ENCODE results near the gene PCDHGA5.
"Not testable (repeated sequence)": the region's sequence is repeated elsewhere in the genome, so short reads cannot be mapped to it uniquely, and the experiment has no call there.

The PCDHGA5 gene

GRCh38 chr5:141354900-141355469, 9.0 kb upstream of the PCDHGA5 start, which contains the start of gene PCDHGA4:
Gene PCDHGA4 (plus strand): TSS chr5:141355021. CDS start chr5:141355108, 87 bp downstream.
- no peak for FAIRE-seq

- FAIRE-seq = no peak
Observed at GRCh38 chr5:141355641-141356040, 8.3 kb upstream of the PCDHGA5 start.

DNA sequence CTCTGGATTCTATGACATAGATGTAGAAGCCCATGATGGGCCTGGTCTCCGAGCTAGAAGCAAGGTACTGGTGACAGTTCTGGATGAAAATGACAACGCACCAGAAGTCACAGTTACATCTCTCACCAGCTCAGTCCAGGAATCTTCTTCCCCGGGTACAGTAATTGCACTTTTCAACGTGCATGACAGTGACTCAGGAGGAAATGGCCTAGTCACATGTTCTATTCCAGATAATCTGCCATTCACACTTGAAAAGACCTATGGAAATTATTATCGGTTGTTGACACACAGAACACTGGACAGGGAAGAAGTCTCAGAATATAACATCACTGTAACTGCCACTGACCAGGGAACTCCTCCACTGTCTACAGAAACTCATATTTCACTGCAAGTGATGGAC, 7.8 kb upstream of the PCDHGA5 start:
- FAIRE-seq = no peak

- no peak for FAIRE-seq
Observed at GRCh38 chr5:141356950-141357349, 7.0 kb upstream of the PCDHGA5 start.

GRCh38 chr5:141359790-141360426, 4.1 kb upstream of the PCDHGA5 start, which contains the start of gene PCDHGB2:
Gene PCDHGB2 (plus strand): TSS chr5:141359994. CDS start chr5:141360136, 142 bp downstream.
- peak; percentile 11 for FAIRE-seq

- no peak for FAIRE-seq
Observed at GRCh38 chr5:141360685-141361084, 3.3 kb upstream of the PCDHGA5 start.

DNA sequence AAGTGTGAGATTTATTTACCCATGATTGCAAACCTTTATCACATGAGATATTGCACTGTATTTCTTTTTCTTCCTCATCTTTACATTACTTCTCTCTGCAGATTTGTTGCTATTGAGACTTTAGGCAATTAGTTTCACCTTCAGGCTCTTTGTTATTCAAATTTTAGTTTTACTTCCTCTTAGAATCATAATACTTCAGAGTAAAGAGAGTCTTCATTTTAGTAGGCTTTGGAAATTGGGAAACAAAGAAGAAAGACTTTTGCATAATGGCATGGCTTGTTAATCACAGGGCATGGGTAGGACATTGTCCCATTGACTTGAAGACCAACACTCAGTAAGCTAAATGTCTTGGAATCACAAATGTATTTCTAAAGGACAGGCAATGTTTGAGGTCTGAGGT, 1.2 kb upstream of the PCDHGA5 start:
- no peak for FAIRE-seq

- no peak for FAIRE-seq
Observed at GRCh38 chr5:141366016-141366896, 2.3 kb downstream of the PCDHGA5 start.

DNA sequence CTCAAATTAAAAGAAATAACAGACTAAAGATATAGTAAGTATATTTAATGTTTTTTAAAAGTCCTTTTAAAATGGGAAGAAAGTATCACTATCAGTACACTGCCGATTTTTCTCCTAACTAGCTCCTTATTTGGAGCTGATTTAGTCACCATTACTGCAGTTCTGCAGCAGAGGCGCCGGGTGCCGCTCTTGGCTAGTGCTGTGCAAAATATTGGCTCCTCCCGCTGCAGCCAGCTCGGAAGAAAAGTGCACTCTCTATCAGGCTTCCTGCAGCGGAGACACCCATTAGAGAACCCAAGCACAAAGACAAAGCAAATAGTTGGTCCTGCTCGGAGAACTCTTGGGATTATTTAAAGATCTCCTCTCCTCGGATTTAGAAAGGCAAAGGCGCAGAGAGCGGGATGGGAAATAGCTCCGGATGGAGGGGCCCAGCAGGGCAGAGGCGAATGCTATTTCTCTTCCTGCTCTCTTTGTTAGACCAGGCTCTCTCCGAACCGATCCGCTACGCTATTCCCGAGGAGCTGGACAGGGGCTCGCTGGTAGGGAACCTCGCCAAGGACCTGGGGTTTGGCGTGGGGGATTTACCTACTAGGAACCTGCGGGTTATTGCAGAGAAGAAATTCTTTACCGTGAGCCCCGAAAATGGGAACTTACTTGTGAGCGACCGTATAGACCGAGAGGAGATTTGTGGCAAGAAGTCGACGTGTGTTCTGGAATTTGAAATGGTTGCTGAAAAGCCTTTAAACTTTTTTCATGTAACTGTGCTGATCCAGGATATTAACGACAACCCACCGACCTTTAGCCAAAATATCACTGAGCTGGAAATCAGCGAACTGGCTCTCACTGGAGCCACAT, 6.3 kb downstream of the PCDHGA5 start, which contains the start of gene PCDHGB3:
Gene PCDHGB3 (plus strand): TSS at position 249 of the 855 bp plus-strand sequence. CDS start 153 bp downstream, at position 402.
- no peak for FAIRE-seq

DNA sequence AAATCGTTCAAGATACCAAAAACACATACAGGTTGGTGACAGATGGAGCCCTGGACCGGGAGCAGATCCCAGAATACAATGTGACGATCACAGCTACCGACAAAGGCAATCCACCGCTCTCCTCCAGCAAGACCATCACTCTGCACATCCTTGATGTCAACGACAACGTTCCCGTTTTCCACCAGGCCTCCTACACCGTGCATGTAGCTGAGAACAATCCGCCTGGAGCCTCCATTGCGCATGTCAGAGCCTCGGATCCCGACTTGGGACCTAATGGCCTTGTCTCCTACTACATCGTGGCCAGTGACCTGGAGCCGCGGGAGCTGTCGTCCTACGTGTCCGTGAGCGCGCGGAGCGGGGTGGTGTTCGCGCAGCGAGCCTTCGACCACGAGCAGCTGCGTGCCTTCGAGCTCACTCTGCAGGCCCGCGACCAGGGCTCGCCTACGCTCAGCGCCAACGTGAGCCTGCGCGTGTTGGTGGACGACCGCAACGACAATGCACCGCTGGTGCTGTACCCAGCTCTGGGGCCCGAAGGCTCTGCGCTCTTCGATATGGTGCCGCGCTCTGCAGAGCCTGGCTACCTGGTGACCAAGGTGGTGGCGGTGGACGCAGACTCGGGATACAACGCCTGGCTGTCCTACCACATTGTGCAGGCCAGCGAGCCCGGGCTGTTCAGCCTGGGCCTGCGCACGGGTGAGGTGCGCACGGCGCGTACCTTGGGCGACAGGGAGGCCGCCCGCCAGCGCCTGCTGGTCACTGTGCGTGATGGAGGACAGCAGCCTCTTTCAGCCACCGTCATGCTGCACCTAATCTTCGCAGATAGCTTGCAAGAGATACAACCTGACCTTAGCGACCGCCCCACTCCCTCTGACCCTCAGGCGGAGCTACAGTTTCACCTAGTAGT, 7.9 kb downstream of the PCDHGA5 start:
- no peak for FAIRE-seq

DNA sequence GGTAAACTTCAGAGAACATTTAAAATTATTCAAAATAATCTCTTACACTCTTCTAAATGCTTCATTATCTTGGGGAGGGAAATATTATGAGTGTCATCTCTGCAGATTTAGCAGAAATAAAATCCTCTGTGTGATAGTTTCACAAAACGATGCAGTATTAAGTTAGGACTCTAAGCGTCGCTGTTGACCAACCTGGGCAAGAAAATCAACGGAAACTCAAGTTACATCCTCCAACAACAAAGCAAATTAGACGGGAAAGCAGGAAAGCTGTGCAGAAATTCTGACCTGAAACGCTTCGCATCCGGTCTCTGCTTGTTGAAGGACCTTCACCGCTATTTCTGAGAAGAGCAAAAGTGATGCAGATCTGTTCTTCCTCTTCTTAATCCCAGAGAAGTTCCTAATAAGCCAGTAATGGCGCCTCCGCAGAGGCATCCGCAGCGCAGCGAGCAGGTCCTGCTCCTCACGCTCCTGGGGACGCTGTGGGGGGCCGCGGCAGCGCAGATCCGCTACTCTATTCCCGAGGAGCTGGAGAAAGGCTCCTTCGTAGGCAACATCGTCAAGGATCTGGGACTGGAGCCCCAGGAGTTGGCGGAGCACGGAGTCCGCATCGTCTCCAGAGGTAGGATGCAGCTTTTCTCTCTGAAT, 9.8 kb downstream of the PCDHGA5 start, which contains the start of gene PCDHGA6:
Gene PCDHGA6 (plus strand): TSS at position 219 of the 645 bp plus-strand sequence. CDS start 193 bp downstream, at position 412.
- no peak for FAIRE-seq

- no peak for FAIRE-seq
Observed at GRCh38 chr5:141374627-141375026, 10.7 kb downstream of the PCDHGA5 start.

GRCh38 chr5:141375444-141376155, 11.6 kb downstream of the PCDHGA5 start:
- FAIRE-seq = not testable (repeated sequence)

DNA sequence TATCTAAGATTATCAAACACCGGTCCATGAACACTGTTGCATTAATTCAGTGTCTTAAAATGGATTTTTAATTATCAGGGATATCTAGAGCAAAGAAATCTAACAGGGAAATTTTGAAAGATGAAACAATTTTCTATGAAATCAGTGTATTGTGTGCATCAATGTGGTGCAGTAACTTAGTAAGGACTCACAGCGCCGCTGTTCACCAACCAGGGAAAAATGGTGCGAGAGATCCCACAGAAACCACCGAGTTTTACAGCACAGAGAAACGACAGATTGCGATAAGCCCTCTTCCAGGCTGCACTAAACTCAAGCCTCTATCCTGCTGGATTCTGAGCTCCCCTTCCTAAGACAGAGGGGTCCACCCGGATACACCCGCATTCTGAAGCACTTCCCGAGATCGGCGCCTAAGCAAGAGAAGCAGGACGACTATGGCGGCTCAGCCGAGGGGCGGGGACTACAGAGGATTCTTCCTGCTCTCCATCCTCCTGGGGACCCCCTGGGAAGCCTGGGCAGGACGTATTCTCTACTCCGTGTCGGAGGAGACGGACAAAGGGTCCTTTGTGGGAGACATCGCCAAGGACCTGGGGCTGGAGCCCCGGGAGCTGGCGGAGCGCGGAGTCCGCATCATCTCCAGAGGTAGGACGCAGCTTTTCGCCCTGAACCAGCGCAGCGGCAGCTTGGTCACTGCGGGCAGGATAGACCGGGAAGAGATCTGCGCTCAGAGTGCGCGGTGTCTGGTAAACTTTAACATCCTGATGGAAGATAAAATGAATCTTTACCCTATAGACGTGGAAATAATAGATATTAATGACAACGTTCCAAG, 18.7 kb downstream of the PCDHGA5 start, which contains the start of gene PCDHGA7:
Gene PCDHGA7 (plus strand): TSS at position 274 of the 826 bp plus-strand sequence. CDS start 158 bp downstream, at position 432.
- no peak for FAIRE-seq

DNA sequence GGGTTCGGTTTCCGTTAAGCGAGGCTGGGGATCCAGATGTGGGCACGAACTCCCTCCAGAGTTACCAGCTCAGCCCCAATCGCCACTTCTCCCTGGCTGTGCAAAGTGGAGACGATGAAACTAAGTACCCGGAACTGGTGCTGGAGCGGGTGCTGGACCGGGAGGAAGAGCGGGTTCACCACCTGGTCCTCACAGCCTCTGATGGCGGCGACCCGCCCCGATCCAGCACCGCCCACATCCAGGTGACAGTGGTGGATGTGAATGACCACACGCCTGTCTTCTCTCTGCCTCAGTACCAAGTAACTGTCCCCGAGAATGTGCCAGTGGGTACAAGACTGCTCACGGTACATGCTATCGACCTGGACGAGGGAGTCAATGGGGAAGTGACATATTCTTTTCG, 19.4 kb downstream of the PCDHGA5 start:
- no peak for FAIRE-seq

- FAIRE-seq = no peak
Observed at GRCh38 chr5:141384471-141385267, 20.7 kb downstream of the PCDHGA5 start.

DNA sequence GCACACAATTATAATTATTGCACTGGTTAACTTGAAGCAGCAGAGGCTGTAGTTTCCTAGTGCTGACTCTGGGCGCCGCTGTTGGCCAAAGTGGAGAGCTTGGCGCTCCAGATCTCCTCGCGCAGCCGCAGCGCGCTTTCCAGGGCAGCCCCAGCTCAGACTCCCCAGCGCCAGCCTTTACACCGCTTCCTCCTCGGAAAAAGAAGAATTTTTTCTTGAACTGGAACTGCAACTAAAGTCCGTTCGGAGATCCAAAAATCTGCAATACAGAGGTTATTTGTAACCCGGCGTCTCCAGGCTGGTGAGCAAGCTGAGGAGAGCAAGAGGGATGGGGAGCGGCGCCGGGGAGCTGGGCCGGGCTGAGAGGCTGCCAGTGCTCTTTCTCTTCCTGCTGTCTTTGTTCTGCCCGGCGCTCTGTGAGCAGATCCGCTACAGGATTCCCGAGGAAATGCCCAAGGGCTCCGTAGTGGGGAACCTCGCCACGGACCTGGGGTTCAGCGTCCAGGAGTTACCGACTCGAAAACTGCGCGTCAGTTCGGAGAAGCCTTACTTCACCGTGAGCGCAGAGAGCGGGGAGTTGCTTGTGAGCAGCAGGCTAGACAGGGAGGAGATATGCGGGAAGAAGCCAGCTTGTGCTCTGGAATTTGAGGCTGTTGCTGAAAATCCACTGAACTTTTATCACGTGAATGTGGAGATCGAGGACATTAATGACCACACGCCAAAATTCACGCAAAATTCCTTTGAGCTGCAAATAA, 23.8 kb downstream of the PCDHGA5 start, which contains the start of gene PCDHGB4:
Gene PCDHGB4 (plus strand): TSS at position 142 of the 755 bp plus-strand sequence. CDS start 187 bp downstream, at position 329.
- not testable (repeated sequence) for FAIRE-seq
